Transverse colon (tissue), 4 donors: ENCODE results near the gene TSPOAP1.

ENCODE experiments used
- CTCF ChIP-seq, 5 experiments: fragments of 200-600 bp in 3 of 5; fragments of 450-650 bp in 2 of 5; sonication (generic) in 3 of 5; IDR thresholded peaks; 1 replicate in 2 of 5; 2 replicates in 3 of 5; pipeline ENCODE4 v1.5.1; 2016 to 2017; ENCODE audit warnings: antibody characterized with exemption in 5 of 5, inconsistent platforms in 3 of 5, mild to moderate bottlenecking in 2 of 5, moderate library complexity in 1 of 5
- POLR2A ChIP-seq: fragments of 450-650 bp; IDR thresholded peaks from one replicate; pipeline ENCODE4 v1.6.1; 2016; ENCODE audit warnings: antibody characterized with exemption, mild to moderate bottlenecking, moderate library complexity
- POLR2AphosphoS5 ChIP-seq, 3 donors: sonication (generic); formaldehyde crosslinking; IDR thresholded peaks; one replicate each; pipeline ENCODE4 v1.6.1; 2016; ENCODE audit warnings: antibody characterized with exemption in 3 of 3

- TF ChIP-seq POLR2A (no peak), POLR2AphosphoS5 (IDR thresholded peaks at IDR 0.05) (no peak), CTCF (IDR thresholded peaks at IDR 0.05) (no peak)
Measured at GRCh38 chr17:58305626-58306025, 23.0 kb downstream of the TSPOAP1 start.
